Stimulated activated naive CD4-positive, alpha-beta T cell (primary cell): ENCODE data around the gene EVL.

Source experiments
- DNase-seq, 6 experiments: peaks; one replicate each; lab custom pipeline; 2025; lab: John Stamatoyannopoulos, UW

The EVL gene

DNA sequence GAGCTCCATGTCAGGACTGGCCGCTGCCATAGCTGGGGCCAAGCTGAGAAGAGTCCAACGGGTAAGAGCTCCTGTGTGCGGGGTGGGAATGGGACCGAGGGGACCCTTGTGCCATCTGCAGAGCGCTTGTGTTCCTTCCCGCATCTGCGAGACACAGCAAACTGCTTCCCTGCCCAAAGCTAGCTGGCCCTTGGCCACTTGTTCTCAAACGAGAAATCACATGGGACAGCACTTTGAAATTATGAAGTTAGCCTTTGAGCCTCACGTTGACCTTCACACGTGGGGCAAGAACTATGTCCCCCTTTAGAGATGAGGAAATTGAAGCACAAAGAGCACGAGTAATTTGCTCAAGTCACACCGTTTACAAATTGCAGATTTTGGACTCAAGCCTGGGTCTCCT, 63.5 kb downstream of the EVL start:
- no peak for DNase-seq

DNA sequence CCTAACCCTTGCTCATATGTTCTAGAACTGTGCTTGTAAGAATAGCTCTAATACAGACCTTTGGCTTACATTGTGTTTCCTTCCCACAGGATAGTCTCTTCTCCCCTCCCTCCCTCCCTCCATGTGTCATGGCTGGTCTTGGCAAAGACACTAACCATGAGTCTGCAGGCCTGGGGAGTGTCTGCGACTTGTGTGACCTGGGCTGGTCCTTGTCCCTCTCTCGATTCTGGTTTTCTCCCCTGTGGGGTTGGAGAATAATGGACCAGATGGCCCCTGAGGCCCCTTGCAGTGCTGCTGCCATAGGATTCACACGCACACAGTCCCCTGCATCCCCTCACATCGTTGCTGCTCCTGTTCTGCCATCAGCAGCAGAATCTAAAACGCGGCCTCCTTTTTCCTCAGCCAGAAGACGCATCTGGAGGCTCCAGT, 64.0 kb downstream of the EVL start:
- DNase-seq = no peak

DNA sequence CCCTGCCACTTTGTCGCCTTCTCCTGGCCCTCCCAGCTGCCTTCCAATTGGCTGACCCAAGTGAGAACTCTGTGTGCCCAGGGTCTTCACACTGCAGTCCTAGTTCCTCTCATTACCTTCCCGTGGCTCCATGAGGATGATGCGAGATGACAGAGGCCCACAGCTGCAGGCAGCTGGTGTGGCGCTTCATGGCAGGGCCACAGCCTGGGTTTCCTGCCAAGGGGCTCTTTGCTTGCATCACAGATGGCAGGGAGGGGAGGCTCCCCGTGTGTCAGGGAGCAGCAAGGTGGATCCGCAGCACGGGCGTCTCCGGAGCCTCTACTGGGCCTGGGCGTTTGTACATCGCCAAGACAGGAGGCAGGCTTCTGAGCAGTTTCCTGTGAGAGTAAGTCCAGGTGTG, 65.3 kb downstream of the EVL start:
- DNase-seq = no peak

DNA sequence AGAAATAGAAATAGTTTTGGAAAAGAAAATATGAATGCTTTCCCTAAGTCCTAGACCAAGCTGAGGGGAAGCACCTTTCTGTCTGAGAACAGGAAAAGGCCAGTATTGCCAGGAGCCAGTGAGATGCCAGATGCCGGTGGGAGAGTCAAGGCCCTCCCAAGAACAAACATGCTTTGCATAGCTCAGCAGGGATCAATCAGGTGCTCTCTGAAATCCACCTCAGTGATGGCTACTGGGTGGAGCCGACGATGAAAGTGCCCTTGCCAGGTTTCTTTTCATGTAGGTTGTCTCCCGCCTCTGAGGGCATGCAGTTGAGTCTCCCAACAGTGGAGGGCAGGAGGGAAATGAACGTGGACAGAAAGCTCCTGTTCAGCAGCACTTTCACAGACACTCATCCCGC, 66.0 kb downstream of the EVL start:
- no peak for DNase-seq

DNA sequence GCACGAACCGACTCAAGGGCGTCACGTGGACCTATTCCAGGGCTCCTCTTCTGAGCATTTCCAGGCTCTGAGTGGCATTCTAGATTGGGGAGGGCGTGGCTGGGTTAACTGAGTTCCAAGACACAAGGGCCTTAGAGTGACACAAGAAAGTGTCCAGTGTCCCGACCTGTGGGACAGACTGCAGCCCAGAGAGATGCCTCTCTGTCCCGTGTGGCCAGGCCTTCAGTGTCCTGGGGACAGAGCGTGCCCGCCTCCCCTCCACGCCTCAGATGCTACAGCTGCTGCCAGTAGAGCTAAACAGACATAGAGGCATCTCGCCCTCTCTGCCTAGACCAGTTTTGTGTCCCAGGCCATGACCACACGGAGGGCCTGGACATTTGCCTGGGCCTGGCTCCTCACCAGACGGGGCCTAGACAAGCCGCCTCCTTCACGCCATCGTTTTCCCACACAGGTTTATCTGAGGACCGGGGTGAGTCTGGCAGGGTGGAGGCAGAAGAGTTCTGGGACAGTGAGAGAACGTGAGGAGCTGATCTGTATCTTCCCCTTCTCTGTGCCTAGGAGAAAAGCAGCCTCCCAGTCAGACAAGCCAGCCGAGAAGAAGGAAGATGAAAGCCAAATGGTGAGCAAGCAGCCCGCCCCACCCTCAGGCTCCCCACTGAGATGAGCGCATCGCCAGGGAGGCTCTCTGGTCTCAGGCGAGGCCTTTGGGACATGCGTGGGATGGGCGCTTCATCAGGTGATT, 67.1 kb downstream of the EVL start:
- no peak for DNase-seq

DNA sequence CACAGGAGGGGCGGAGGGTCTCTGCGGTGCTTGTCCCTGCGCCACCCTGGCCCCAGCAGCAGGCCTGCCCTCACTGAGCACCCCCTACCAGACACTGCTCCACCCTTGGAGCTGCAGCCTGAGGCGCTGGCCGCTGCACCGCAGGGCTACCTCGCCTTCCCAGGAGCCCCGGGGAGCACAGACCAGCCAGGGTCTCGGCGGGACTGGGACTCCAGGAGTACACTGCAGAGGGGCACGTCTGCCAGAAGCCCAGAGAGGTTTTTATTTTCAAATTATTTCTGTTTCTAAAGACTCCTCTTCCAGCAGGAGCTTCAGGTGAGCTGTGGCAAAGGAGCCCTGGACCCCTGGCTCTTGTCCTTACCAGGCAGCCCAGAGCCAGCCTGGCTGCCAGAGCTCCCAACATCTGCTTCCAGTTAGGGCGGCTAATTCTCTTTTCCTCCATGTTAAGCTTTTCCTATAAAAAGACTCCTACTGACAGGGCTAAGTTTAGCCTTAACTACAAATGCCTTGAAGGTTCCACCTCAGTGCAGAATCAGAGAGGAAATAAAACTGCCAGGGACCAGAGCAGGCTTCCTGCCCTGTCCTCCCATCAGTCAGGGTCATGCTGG, 67.8 kb downstream of the EVL start:
- DNase-seq = no peak

DNA sequence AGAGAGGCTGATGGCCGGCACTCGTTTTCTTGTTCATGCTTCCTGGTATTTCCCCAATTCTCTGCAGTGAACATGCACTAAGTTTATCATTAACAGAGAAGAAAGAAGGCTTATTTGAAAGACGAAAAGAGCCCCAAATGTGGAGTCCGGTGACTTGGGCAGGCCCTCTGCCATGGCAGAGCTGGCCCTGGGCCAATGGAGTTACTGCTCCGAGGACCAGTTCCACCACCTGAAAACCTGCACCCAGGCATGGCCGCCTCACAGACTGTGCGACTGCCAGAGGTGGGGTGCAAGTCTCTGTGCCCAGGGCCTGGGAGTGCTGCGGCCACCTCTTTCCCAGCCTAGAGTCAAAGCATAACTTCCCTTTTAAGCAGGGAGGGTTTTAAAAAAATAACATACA, 69.4 kb downstream of the EVL start:
- no peak for DNase-seq

DNA sequence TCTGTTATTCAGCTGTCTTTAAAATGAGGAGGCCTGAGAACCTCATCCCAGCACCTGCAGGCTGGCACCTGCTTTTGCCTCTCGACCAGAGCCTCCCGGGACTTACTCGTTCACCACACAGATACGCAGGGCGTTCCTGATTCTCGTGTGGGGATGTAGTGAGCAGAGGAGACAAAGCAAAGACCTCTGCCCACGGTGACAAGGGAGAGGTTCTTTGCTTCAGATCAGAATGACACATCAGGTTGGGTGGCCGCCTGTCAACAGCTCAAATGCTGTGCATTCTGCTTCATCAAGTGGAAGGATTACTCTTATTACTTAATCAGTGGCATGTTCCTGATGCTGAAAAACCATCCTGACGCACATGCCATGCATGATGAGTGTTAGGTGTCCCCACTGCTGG, 69.9 kb downstream of the EVL start:
- no peak for DNase-seq

DNA sequence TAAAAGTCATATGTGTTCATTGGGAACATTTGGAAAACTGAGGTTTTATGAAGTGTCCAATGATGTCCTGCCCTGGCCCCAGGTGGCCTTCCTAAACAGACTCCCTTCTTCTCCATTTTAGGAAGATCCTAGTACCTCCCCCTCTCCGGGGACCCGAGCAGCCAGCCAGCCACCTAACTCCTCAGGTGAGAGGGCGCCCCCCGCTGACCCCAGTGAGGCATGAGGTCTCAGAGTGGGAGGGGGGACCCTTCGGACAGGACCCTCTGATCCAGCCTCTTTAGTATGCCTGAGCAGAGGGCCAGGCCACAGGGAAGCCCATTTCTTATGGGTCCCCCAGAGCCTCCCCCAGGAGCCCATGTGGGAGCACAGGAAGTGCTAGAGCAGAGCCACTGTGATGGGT, 70.6 kb downstream of the EVL start:
- no peak for DNase-seq

DNA sequence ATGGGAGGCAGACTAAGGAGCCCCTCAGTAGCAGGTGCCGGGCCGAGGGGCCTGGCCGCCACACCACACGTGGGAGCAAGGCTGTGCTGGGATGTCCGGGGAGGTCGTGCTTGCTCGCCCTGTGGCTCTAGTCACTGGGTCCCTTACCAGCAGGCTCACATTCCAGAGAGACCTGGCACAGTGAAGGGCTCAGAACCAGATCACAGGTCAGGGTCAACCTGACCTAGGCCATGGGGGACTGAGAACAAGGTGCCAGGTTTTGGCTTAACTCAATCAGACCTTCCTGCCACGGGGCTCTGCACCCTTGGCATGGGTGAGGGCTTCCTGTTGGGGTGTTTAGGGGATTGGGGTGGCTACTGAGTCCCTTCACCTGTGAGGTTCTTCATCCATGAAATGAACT, 72.0 kb downstream of the EVL start:
- no peak for DNase-seq

DNA sequence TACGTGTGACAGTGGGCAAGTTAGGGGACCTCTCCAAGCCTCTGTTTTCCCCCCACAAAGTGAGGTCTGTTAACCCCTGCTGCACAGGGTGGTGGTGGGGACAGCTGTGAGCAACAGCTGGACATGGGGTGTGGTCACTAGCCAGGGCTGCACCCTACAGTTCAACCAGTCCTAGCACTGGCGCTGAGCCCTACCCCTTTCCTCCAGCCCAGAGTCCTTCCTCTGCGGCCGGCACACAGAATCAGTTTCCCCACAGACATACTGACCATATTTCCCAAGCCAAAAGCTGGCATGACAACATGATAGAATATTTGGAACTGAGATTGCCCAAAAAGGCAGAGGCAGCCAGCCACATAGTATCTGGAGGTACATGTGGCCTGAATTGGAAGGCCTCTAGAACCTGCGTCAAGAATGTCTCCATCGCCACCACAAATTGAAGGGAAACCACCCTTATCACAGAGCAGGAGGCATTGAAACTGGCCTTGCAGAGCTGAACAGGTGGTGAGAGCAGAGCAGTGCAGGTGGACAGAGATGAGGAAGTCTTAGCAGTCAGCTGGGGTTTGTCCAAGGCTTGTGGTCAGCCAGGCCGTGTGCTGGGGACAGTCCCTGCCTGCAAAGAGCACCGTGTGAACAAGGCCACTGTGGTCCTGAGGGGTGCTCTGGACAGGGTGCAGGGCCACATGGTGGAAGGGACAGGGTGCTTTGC, 73.0 kb downstream of the EVL start:
- no peak for DNase-seq

DNA sequence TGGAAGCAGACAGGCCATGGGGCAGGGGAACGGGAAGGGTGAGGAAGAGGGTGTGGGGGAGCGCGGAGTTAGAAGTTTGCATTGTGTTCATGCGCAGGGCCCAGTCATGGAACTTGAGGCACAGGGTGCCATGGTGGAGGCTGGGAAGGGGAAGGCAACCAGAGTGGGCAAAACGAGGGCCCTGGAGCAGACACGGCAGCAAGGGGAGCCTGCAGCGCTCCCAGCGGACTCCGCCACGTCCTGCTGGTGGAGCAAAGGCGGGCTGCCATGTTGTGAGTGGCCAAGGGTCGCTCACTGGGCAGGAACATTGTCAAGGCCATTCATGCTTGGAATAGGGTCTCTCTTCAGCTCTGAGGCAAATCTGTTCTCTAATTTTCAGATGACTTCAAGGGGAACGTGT, 73.7 kb downstream of the EVL start:
- DNase-seq = no peak

DNA sequence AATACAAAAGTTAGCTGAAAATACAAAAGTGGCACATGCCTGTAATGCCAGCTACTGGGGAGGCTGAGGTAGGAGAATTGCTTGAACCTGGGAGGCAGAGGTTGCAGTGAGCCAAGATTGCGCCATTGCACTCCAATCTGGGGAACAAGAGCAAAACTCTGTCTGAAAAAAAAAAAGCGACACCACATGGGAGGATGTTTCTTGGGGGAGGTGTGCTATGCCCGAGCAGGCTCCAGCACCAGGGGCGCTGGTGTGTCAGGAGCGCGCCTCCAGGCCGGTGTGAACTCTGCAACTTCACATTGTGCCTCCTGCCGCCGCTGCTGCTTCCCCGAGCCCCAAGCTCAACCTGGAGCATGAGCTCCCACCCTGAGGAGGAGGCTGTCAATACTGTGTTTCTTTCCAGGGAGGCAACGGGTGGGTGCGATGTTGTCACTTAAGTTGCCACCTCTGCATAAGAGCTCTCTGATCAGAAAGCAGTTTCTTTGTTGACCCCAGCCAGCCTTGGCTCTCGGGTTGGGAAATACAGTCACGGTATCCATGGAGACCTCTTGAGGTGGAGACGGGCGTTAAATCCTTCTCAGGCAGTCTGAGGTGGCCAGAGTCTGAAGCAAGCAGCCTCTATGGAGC, 75.3 kb downstream of the EVL start:
- no peak for DNase-seq

DNA sequence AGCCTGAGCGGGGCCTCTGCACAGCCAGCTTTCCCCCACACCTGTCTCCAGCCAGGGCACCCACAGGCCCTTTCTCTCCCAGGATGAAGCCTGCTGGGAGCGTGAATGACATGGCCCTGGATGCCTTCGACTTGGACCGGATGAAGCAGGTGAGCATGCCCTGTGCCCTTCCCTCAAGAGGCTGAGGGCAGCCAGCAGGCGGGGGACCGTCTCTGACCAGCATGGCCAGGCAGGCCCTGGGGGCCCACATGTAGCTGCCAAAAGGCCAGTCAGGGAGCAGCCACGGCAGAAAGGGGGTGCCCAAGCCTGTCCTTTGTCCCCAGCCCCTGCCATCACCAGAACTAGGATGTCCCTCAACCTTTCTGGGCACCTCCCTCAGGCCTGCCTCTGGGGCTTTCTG, 75.9 kb downstream of the EVL start:
- DNase-seq = no peak

DNA sequence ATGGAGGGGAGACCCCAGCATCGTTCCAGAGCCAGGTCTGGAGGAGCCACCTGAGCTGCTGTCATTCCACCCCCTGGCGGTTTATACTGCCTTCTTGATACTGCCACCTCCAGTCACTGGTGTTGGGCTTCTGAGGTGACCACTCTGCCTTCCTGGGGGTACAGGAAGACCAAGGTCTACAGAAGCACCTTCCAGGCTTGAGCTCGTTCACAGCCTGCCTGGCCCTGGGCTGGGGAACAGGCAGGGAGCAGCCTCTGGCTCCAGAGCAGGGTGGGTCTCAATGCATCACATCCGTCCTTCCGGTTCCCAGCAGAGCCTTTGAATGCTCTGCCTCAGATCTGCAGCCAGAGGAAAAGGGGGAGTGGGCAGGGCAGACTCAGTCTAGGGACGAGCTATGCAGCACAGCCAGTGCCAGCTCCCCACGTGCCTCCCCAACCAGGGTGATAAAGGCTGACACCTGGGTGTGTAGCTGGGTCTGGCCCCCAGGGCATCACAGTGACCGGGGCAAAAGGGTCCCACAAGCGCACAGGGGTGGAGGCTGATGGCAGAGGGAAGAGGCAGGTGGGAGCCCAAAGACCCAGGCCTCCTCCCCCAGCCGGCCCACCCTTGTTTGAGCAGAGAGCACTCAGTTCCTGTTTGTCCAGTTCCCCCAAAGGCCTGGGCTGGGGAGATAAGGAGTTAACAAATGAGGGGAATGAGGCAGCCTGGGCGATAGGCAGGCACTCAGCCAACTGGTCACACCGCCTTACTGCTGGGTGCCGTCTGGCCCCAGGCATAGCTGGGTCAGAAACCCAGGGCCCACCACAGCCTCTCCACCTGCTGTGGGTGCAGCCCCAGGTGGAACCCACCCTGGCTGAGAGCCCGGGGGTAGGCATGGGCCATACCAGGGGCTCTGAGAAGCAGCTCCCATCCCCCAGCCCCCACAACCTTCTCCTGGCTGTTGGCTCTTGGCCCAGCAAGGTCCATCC, 77.1 kb downstream of the EVL start:
- DNase-seq = no peak

DNA sequence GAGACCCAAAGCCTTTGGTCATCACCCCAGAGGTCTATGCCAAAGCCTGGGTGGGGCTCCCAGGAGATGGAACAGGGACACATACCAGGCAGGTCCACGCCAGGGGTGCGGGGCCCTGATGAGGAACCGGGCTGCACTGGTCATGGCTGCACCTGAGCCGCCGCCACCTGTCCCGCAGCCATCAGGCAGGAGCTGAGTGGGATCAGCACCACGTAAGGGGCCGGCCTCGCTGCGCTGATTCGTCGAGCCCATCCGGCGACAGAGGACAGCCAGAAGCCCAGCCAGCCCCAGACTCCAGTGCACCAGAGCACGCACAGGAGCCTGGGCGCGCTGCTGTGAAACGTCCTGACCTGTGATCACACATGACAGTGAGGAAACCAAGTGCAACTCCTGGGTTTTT, 78.3 kb downstream of the EVL start:
- peak in 1 of 6 experiments; percentile 13 for DNase-seq

DNA sequence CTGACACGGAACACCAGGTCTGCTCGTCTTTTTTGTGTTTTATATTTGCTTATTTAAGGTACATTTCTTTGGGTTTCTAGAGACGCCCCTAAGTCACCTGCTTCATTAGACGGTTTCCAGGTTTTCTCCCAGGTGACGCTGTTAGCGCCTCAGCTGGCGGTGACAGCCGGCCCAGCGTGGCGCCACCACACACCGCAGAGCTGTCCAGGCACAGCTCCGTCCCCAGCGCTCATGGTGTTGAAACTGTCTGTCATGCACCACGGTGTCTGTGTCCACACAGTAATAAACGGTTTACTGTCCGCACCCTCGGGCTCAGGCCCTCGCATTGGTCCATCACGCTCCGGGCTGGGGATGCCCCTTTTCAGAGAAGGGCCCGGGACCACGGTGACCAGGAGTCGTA, 78.7 kb downstream of the EVL start:
- DNase-seq = no peak

DNA sequence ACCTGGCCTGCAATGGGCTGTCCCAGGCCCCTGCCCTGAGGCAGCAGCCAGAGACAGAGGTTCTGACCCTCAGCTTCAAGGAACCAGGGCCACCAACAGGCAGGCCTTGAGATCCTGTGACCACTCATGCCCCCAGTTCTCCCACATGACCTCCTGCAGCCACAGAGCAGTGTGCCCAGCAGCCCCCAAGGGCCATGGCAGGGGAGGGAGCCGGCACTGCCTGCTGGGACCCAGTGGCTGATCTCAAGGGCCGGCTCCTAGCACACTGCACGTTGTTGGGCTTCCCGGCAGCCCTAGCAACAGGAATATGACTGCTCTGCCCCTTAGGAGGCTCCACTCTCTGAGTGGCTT, 79.4 kb downstream of the EVL start:
- no peak for DNase-seq

DNA sequence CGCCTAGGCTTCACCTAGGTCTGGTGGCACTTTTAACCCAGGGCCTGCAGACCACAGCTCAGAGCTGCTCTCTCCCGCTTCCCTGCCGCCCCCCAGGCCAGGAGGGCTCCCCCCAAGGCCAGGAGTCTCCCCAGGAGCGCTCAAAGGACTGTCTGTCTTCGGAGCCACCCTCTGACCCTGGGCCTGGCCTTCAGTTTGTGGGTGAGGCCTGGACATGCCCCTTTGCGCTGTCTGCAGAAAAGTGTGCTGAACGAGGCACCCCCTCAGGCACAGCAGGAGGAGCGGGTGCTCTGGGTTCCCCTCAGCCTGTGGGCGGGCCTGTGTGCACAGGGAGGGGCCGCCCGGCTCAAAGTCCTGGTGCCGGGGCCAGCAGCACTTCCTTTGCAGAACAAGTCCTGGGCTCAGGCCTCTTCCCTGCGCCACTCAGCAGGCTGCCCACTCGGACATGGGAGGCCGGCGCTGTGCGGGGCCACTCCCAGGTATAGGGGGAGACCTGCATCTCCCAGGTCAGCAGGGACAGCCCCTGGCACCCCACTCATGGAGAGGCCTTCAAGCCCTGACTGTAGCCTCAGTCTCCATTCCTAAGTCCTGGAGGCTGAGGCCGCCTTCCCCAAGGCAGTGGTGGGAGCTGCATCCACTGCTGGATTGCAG, 79.9 kb downstream of the EVL start:
- DNase-seq = peak in 2 of 6 experiments; percentile 33 to 51

DNA sequence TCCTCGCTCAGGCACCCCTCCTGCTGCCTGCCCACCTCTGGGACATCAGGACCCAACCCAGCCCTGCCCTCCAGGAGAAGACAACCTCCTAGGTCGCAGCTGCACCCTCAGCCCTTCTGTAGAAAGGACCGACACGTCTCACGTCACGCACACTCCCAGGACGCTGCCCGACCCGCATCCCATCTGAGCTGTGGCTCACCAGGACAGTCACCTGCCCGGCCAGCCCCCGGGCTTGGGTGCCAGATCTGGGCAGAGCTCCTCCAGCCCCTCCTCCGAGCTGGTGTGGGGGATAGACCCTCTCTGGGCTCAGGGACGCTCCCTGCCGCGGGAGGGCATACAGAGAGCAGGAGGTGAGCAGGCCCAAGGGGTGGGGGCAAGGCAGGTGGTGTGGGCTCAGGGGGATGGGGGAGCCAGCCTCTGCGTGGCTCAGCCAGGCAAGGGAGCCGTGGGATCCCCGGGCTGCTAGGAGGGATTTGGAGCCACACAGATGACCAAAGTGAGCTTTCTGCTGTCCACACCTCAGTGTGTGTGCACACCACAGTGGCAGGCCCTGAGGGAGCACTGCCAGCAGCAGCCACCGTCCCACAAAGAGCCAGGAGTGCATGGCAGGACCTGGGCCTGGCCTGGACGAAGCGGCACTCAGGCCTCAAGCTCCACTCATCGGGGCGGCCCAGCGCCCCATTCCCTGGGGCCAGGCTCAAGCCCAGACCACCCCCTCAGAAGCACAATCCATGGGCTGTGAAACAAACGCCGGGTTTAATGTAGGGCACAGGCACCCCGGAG, 80.7 kb downstream of the EVL start:
- DNase-seq = peak in 2 of 6 experiments; percentile 33 to 52
